SU-DHL-6 (cell line): Measurements from ENCODE around the gene RNF2.

ENCODE experiments used
- H2AFZ ChIP-seq: fragments of 200-600 bp; sonication (generic); 2 replicates; pipeline ENCODE4 v1.6.1; 2014; ENCODE audit warnings: low read depth, mild to moderate bottlenecking, moderate library complexity, mixed read lengths, antibody characterized with exemption, low read length; ENCODE audit not compliant: severe bottlenecking
- H3F3A ChIP-seq: fragments of 200-600 bp; shearing (Covaris generic); 2 replicates; pipeline ENCODE4 v1.6.0; 2016; ENCODE audit warnings: antibody characterized with exemption, mild to moderate bottlenecking; ENCODE audit not compliant: insufficient read depth
- H3K27ac ChIP-seq: fragments of 200-600 bp; sonication (generic); 2 replicates; pipeline ENCODE4 v1.5.1; 2016; ENCODE audit warnings: low read depth, mild to moderate bottlenecking, low read length, moderate library complexity, mixed read lengths
- H3K27me3 ChIP-seq: fragments of 200-600 bp; sonication (generic), shearing (Covaris generic); 2 replicates; pipeline ENCODE4 v1.6.0; 2014; ENCODE audit warnings: mild to moderate bottlenecking, low read length
- H3K36me3 ChIP-seq: fragments of 200-600 bp; sonication (generic); 2 replicates; pipeline ENCODE4 v1.6.1; 2014; ENCODE audit warnings: mild to moderate bottlenecking, low read length, mixed read lengths
- H3K4me2 ChIP-seq: fragments of 300-600, 200-600 bp; shearing (Covaris generic), sonication (generic); 2 replicates; pipeline ENCODE4 v1.6.0; 2014; ENCODE audit warnings: low read length, low read depth, mild to moderate bottlenecking; ENCODE audit not compliant: poor library complexity, severe bottlenecking
- H3K4me3 ChIP-seq: fragments of 200-600 bp; sonication (generic); 2 replicates; pipeline ENCODE4 v1.5.1; 2014; ENCODE audit warnings: antibody characterized with exemption, low read length, mild to moderate bottlenecking, mixed read lengths; ENCODE audit not compliant: insufficient read depth, poor library complexity, severe bottlenecking
- H3K79me2 ChIP-seq: fragments of 200-600 bp; sonication (generic); 2 replicates; pipeline ENCODE4 v1.6.1; 2014; ENCODE audit warnings: mild to moderate bottlenecking, low read length, moderate library complexity; ENCODE audit not compliant: insufficient read depth
- H3K9ac ChIP-seq: fragments of 200-600 bp; sonication (generic); 2 replicates; pipeline ENCODE4 v1.7.0; 2014; ENCODE audit warnings: mild to moderate bottlenecking, low read length
- H3K9me2 ChIP-seq: fragments of 200-600 bp; sonication (generic); replicated peaks from 2 replicates; pipeline ENCODE4 v1.6.1; 2014; ENCODE audit warnings: low read length; ENCODE audit not compliant: insufficient read depth
- H3K9me3 ChIP-seq: fragments of 200-600 bp; sonication (generic); 2 replicates; pipeline ENCODE4 v1.6.1; 2014; ENCODE audit warnings: low read length, mixed read lengths; ENCODE audit not compliant: insufficient read depth
- H4K20me1 ChIP-seq: fragments of 200-600 bp; sonication (generic); 2 replicates; pipeline ENCODE4 v1.6.1; 2014; ENCODE audit warnings: low read depth, mild to moderate bottlenecking, antibody characterized with exemption, low read length, moderate library complexity, mixed read lengths
- CTCF ChIP-seq: fragments of 200-600 bp; sonication (generic); IDR thresholded peaks from one replicate; pipeline ENCODE4 v1.5.1; 2017; ENCODE audit warnings: antibody characterized with exemption, mild to moderate bottlenecking, low read length, moderate library complexity; ENCODE audit not compliant: insufficient read depth, poor library complexity, severe bottlenecking
- EZH2phosphoT487 ChIP-seq: fragments of 200-600 bp; sonication (generic), shearing (Covaris generic); conservative IDR thresholded peaks from 2 replicates; pipeline ENCODE4 v1.6.1; 2018; ENCODE audit warnings: mild to moderate bottlenecking, antibody characterized with exemption, low read length, moderate library complexity, mixed read lengths

Gene RNF2

DNA sequence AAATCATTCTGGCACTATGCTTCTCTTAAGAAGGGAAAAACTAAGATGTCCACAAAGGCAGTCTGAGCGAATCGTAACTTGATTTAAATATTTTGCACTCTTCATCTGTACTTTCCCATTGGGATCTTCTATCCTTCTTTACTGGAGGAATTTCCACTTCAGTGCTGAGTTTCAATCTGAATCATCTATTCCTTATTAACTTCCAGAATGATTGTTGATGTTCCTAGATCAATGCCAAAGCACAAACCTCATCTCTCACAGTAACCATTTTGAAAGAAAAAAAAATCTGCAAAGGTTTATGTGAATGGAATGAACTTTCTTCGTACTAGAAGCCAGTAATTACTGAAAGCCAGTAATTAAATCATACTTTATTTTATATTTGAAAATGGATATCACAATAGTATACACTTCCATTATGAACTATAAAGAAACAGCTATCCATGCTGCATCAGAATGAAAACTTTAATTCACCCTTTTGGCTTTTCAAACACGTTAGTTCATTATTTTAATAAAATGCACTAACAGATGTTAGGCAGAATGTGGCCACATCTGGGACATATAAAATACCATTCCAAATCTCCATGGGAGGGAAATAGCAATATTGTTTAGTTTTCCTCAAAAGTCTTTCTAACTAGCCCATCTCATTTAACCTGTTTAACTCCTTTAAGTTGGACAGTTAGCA, 5.5 kb upstream of the RNF2 start:
- H3K9me3 ChIP-seq, result no peaks in the 10 kb centered on the region
- H2AFZ ChIP-seq, result no peak overlapping the region
- H3K9me2 ChIP-seq, result no peaks in the 10 kb centered on the region
- H3K4me2 ChIP-seq, result no peak overlapping the region
- H4K20me1 ChIP-seq, result no peaks in the 10 kb centered on the region
- H3K4me3 ChIP-seq, result no peak overlapping the region
- TF ChIP-seq EZH2phosphoT487, result no peak
- TF ChIP-seq CTCF, result no peak
- H3K9ac ChIP-seq, result no peak overlapping the region
- no peaks in the 10 kb centered on the region for H3K36me3 ChIP-seq
- H3F3A ChIP-seq, result peaks cover 12% of the 10 kb centered on the region
- no peaks in the 10 kb centered on the region for H3K27me3 ChIP-seq
- H3K27ac ChIP-seq, result no peak overlapping the region
- H3K79me2 ChIP-seq, result no peaks in the 10 kb centered on the region

GRCh38 chr1:185040408-185040735, 5.0 kb upstream of the RNF2 start:
- TF ChIP-seq EZH2phosphoT487 (no peak), CTCF (no peak)
- H4K20me1 ChIP-seq, result no peaks in the 10 kb centered on the region
- H2AFZ ChIP-seq, result no peak overlapping the region
- no peak overlapping the region for H3K27ac ChIP-seq
- H3K4me3 ChIP-seq, result no peak overlapping the region
- H3F3A ChIP-seq, result peaks cover 13% of the 10 kb centered on the region
- no peak overlapping the region for H3K9ac ChIP-seq
- no peak overlapping the region for H3K4me2 ChIP-seq
- no peaks in the 10 kb centered on the region for H3K79me2 ChIP-seq
- H3K36me3 ChIP-seq, result no peaks in the 10 kb centered on the region
- no peaks in the 10 kb centered on the region for H3K27me3 ChIP-seq
- no peaks in the 10 kb centered on the region for H3K9me2 ChIP-seq
- H3K9me3 ChIP-seq, result no peaks in the 10 kb centered on the region

GRCh38 chr1:185041742-185042141, 3.6 kb upstream of the RNF2 start:
- Histone ChIP-seq H3K4me3 (no peak overlapping the region), H3K79me2 (peaks cover 7% of the 10 kb centered on the region), H4K20me1 (peaks cover 4% of the 10 kb centered on the region), H3K9ac (no peak overlapping the region), H3K27ac (no peak overlapping the region), H3K4me2 (no peak overlapping the region), H3K9me2 (no peaks in the 10 kb centered on the region), H3K36me3 (no peaks in the 10 kb centered on the region), H3F3A (peaks cover 16% of the 10 kb centered on the region), H2AFZ (no peak overlapping the region), H3K27me3 (no peaks in the 10 kb centered on the region), H3K9me3 (no peaks in the 10 kb centered on the region)
- TF ChIP-seq CTCF (no peak), EZH2phosphoT487 (no peak)
